HL-60 (cell line): ENCODE data around the gene EXOSC10.

ENCODE experiments used
- DNase-seq, 2 experiments: peaks; one replicate each; pipeline ENCODE4 v3.0.0-alpha.2; 2010 to 2020; ENCODE audit warnings: low read depth in 1 of 2, low spot score in 1 of 2
- H3K27ac ChIP-seq: fragments of 250-450 bp; sonication (Bioruptor Pico); replicated peaks from 2 replicates; pipeline ENCODE4 v1.5.1; 2020; ENCODE audit warnings: mild to moderate bottlenecking, moderate library complexity
- H3K27me3 ChIP-seq: fragments of 250-450 bp; sonication (Bioruptor Pico); 2 replicates; pipeline ENCODE4 v1.5.1; 2021; ENCODE audit warnings: mild to moderate bottlenecking, moderate library complexity; ENCODE audit not compliant: insufficient read depth, poor library complexity, severe bottlenecking
- H3K4me3 ChIP-seq: replicated peaks from 2 replicates; pipeline ENCODE4 v1.5.1; 2011; ENCODE audit warnings: mild to moderate bottlenecking, control low read depth, low read length; ENCODE audit not compliant: insufficient read depth
- GABPA ChIP-seq: IDR thresholded peaks from 2 replicates; pipeline ENCODE4 v1.6.1; 2012; ENCODE audit warnings: low read depth
- POLR2AphosphoS5 ChIP-seq: IDR thresholded peaks from 2 replicates; pipeline ENCODE4 v1.6.1; 2012; ENCODE audit warnings: low read depth
- SPI1 ChIP-seq: IDR thresholded peaks from 2 replicates; pipeline ENCODE4 v1.6.1; 2012; ENCODE audit warnings: low read depth, mild to moderate bottlenecking, borderline replicate concordance
- TF ChIP-seq, protein P1 (sequence below): IDR thresholded peaks from 2 replicates; pipeline ENCODE4 v1.6.1; 2012; ENCODE audit warnings: low read depth; ENCODE audit not compliant: insufficient replicate concordance
- TF ChIP-seq, protein P2 (sequence below): IDR thresholded peaks from one replicate; pipeline ENCODE4 v1.5.1; 2011; ENCODE audit warnings: low read length, control low read depth, inconsistent platforms; ENCODE audit not compliant: insufficient read depth

EXOSC10 gene

GRCh38 chr1:11046625-11047365, 52.9 kb downstream of the EXOSC10 start, which contains the start of gene MASP2:
TSS of gene MASP2 (minus strand) at chr1:11047239. CDS start at chr1:11047207, 32 bp downstream.
- H3K27ac ChIP-seq = no peak within 1 kb of the TSS
- DNase-seq = no peak
- TF ChIP-seq SPI1 = no peak
- TF ChIP-seq, protein P1, sequence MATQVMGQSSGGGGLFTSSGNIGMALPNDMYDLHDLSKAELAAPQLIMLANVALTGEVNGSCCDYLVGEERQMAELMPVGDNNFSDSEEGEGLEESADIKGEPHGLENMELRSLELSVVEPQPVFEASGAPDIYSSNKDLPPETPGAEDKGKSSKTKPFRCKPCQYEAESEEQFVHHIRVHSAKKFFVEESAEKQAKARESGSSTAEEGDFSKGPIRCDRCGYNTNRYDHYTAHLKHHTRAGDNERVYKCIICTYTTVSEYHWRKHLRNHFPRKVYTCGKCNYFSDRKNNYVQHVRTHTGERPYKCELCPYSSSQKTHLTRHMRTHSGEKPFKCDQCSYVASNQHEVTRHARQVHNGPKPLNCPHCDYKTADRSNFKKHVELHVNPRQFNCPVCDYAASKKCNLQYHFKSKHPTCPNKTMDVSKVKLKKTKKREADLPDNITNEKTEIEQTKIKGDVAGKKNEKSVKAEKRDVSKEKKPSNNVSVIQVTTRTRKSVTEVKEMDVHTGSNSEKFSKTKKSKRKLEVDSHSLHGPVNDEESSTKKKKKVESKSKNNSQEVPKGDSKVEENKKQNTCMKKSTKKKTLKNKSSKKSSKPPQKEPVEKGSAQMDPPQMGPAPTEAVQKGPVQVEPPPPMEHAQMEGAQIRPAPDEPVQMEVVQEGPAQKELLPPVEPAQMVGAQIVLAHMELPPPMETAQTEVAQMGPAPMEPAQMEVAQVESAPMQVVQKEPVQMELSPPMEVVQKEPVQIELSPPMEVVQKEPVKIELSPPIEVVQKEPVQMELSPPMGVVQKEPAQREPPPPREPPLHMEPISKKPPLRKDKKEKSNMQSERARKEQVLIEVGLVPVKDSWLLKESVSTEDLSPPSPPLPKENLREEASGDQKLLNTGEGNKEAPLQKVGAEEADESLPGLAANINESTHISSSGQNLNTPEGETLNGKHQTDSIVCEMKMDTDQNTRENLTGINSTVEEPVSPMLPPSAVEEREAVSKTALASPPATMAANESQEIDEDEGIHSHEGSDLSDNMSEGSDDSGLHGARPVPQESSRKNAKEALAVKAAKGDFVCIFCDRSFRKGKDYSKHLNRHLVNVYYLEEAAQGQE = no peak
- TF ChIP-seq GABPA = no peak
- TF ChIP-seq, protein P2, sequence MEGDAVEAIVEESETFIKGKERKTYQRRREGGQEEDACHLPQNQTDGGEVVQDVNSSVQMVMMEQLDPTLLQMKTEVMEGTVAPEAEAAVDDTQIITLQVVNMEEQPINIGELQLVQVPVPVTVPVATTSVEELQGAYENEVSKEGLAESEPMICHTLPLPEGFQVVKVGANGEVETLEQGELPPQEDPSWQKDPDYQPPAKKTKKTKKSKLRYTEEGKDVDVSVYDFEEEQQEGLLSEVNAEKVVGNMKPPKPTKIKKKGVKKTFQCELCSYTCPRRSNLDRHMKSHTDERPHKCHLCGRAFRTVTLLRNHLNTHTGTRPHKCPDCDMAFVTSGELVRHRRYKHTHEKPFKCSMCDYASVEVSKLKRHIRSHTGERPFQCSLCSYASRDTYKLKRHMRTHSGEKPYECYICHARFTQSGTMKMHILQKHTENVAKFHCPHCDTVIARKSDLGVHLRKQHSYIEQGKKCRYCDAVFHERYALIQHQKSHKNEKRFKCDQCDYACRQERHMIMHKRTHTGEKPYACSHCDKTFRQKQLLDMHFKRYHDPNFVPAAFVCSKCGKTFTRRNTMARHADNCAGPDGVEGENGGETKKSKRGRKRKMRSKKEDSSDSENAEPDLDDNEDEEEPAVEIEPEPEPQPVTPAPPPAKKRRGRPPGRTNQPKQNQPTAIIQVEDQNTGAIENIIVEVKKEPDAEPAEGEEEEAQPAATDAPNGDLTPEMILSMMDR = no peak
- TF ChIP-seq POLR2AphosphoS5 = no peak
- H3K4me3 ChIP-seq = no peak within 1 kb of the TSS
- H3K27me3 ChIP-seq = no peaks in the 10 kb centered on the region

DNA sequence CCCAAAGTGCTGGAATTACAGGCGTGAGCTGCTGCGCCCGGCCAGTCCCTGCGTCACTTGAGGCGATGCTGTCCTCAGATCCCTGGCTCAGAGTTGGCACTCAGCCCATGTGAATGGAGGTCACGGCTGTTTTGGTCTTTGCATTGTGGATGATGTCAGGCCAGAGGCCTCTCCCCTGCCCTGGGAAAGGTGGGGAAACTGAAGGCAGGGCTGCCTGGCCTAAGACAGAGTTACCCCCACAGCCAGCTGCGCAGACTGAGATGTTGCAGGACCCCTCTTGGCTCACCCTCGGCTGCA, 53.5 kb downstream of the EXOSC10 start:
- no peak overlapping the region for H3K27ac ChIP-seq
- no peak overlapping the region for H3K4me3 ChIP-seq
- DNase-seq = no peak
- H3K27me3 ChIP-seq = no peaks in the 10 kb centered on the region
- TF ChIP-seq, protein P2 = no peak
- TF ChIP-seq, protein P1 = no peak
- TF ChIP-seq POLR2AphosphoS5 = no peak
- no peak for TF ChIP-seq GABPA
- no peak for TF ChIP-seq SPI1

DNA sequence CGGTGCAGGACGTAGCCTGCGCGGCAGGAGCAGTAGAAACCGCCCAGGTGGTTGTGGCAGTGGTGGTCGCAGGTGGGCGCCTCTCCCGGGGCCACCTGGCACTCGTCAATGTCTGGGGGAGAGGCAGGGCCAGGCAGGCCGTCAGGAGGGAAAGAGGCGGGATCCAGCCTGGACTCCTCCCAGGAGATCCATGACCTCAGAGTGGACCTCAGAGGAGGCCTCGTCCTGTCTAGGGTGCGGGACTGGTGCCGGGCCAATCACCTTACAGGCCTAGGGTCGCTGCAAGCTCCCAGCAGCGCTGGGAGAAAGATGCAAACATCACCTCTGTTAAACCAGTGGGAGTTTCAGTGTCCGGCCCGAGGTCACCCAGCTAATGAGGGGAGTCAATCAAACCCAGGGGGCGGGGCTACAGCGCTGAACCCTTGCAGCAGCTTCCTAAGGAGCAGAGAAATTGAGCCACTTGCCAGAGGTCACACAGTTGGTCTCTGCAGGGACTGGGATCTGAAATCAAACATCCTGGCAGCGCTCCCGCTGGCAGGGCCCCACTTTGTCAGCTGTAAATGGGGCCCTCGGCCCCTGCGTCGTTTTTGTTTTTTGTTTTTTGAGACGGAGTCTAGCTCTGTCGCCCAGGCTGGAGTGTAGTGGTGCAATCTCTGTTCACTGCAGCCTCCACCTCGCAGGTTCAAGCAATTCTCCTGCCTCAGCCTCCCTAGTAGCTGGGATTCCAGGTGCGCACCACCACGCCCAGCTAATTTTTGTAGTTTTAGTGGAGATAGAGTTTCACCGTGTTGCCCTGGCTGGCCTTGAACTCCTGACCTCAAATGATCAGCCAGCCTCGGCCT, 54.0 kb downstream of the EXOSC10 start:
- no peak overlapping the region for H3K27ac ChIP-seq
- no peak overlapping the region for H3K4me3 ChIP-seq
- TF ChIP-seq, protein P1 = no peak
- TF ChIP-seq SPI1 = no peak
- TF ChIP-seq POLR2AphosphoS5 = no peak
- TF ChIP-seq, protein P2 = no peak
- TF ChIP-seq GABPA = no peak
- no peak for DNase-seq
- H3K27me3 ChIP-seq = no peaks in the 10 kb centered on the region
